ENCODE data around the gene CENPT.
A peak's percentile ranks its signal among the peaks of the same experiment; 100 is the strongest.
"Not testable (repeated sequence)": the region's sequence is repeated elsewhere in the genome, so short reads cannot be mapped to it uniquely, and the experiment has no call there.

Gene CENPT

GRCh38 chr16:67874372-67874771 lies 26.9 kb upstream of the CENPT start:
- DNase-seq (ENCODE audit: low read depth): no peak

DNA sequence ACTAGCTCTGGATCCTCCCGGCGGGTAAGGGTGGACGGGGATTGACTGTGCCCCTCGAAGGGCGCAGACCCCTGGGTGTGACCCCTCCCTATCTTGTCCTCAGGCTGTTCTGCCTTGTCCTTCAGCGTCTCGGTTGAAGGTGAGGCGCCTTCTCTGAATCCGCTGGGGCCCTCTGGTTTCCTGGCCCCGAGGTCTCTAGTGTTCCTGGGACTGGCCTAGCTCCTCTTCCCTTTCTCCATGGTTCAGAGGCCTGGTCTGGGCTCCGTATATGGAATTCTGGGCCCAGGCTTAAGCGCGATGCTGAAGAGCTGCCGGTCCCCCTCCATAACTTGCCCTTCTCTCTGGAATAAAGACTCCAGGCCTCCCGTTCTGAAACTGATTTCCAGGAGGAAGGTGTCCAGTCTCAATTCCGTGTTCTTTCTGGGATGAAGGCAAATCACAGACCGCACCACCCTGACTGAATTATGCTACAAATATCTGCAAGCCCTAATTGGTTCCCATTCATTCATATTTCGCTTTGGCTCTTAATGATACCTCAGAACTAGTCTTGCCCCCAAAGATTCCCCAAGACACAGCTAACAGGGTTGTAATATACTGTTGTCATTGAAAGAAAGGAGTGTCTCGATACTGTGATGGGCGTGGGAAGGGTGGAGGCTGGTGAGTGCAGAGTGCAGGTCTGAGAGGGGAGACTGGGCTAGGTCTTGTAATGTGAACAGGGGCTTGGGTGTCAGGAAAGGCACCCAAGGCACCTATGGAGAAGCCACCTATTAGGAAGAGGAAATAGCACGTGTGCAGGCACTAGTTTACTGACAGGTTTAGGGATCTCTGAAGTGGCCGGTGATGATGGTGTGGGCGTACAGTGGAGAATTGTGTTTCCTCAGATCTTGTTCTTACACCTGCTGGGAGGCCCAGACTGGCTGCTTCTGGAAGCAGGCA lies 26.2 kb upstream of the CENPT start:
- no peak for DNase-seq (ENCODE audit: low read depth)

DNA sequence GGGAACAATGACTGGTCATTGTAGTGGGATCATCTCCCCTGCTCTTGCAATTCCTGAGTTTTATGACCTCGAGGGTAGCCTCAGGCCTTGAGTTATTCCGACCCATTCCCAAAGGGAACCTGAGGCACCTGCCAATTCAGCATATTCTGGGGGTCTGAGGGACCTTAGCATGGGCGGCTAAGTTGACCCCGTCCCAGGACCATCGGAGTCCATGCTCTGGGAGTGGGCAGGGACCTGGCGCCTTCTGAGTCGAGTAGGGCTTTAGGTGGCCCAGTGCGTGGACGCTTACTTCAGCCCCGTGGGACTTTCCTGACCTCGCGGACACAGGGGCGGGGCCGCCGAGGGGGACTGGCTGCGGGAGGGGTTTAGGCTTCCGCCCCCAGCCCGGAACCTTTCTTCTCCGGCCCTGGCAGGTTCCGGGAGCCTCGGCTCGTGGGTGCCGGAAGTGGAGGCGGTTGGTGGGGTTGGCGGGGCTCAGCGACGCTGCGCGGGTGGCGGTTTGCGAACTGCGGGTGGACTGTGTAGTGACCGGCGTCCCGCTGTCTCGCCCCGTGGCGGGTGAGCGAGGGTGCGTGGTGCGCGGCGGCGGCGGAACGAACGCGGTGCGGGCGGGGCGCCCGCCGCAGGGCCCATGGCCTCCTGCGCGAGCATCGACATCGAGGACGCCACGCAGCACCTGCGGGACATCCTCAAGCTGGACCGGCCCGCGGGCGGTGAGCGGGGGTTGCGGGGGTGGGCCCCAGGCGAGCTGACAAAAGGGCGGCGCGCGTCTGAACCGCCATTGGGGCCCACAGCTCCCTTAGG lies 25.3 kb upstream of the CENPT start, which contains the start of gene EDC4:
Gene EDC4, plus strand, starts transcription at position 422 of the 804 bp plus-strand sequence. Its CDS starts 210 bp downstream, at position 632.
- peak; percentile 82 for DNase-seq (ENCODE audit: low read depth)

GRCh38 chr16:67872131-67872630 lies 24.7 kb upstream of the CENPT start:
- DNase-seq (ENCODE audit: low read depth): no peak

DNA sequence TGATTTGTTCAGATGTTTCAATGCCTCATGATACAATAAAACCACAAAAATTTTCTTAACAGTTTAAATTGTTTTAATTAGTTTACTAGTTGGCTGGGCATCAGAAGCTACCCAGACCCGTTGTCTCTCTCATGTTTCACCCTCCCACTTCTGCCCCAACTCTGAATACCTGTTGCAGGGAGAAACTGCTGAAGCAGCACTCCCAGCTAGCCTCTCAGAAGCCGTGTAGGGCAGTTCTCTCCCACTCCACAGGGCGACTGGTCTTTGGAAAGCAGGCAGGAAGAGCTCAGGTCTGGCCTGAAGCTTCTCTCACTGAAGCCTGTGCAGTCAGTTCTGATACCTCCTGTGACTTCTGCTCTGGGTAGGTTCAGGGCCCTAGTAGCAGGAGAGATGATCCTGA lies 23.8 kb upstream of the CENPT start:
- no peak for DNase-seq (ENCODE audit: low read depth)

GRCh38 chr16:67869653-67870052 lies 22.2 kb upstream of the CENPT start:
- no peak for DNase-seq (ENCODE audit: low read depth)

DNA sequence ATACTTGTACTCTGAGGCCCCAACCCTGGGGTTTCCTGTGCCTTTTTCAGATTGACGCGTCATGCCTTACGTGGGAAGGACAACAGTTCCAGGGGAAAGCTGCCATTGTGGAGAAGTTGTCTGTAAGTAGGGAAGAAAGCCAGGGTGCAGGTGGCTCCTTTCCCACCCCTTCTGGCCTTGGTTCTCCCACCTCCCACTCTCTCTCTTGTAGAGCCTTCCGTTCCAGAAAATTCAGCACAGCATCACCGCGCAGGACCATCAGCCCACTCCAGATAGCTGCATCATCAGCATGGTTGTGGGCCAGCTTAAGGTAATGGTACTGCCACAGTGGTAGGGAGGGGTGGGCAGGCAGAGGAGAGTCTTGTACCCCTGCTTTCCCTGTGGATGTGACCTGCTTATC lies 20.8 kb upstream of the CENPT start:
- DNase-seq (ENCODE audit: low read depth): no peak

GRCh38 chr16:67865318-67865717 lies 17.8 kb upstream of the CENPT start:
- no peak for DNase-seq (ENCODE audit: low read depth)

GRCh38 chr16:67864594-67864993 lies 17.1 kb upstream of the CENPT start:
- DNase-seq (ENCODE audit: low read depth): no peak

- DNase-seq (ENCODE audit: low read depth): not testable (repeated sequence)
Measured at GRCh38 chr16:67864044-67864443, 16.6 kb upstream of the CENPT start.

DNA sequence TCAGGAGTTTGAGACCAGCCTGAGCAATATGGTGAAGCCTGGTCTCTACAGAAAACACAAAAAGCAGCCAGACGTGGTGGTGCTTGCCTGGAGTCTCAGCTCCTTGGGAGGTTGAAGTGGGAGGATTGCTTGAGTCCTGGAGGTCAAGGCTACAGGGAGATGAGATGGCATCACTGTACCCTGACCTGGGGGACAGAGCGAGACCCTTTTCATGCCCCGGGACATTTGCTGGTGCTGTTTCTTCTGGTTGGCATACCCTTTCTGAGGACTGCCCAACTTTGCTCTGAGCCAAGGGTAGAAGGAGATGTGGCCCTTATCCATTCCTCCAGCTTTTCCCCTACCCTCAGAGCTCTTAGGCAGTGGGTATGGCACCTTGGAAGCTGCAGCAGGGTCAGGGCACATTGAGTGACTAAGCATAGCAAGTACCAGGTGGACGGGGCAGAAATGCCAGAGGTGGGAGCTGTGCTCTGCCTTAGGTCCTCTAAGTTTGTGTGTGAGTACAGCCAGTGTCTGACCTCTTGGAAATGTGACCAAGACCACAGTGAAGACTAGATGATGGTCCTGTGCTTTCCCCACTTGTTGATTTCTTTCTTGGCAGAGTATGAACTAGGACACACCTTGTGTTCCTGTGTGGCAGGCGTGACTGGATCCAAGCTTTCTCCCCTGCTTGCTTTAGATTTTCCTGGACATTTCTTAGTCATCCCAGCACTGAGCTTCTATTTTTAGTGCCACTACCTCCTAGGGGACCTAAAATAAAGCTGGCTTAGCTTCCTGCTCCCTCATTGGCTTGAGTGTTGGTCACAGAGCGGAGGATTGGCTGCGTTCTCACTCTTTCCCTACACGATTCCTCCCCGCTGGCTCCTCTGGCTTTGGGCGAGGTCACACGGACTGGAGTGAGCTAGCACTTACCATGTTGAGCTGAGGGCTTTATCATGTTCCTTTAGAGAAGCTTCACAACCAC lies 15.4 kb upstream of the CENPT start:
- no peak for DNase-seq (ENCODE audit: low read depth)

GRCh38 chr16:67861877-67862276 lies 14.4 kb upstream of the CENPT start:
- DNase-seq (ENCODE audit: low read depth): no peak

- no peak for DNase-seq (ENCODE audit: low read depth)
Measured at GRCh38 chr16:67860589-67861398, 13.3 kb upstream of the CENPT start.

DNA sequence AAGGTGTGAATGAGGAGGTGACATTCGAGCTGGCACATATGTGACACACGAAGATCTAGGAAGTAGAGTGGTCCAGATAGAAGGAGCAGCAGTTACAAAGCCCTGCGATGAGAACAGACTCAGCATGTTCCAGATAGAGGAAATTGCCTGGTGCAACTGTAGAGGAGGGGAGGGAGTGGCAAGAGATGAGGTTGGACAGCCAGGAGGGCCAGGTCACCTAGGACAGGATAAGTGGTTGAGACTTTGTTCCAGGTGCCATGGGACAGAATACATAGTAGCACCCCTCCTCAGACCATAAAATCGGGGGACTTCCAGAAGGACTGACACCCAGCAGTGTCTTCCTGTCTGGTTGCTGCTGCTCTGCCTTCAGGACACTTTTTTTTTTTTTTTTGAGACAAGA lies 11.0 kb upstream of the CENPT start:
- DNase-seq (ENCODE audit: low read depth): no peak

DNA sequence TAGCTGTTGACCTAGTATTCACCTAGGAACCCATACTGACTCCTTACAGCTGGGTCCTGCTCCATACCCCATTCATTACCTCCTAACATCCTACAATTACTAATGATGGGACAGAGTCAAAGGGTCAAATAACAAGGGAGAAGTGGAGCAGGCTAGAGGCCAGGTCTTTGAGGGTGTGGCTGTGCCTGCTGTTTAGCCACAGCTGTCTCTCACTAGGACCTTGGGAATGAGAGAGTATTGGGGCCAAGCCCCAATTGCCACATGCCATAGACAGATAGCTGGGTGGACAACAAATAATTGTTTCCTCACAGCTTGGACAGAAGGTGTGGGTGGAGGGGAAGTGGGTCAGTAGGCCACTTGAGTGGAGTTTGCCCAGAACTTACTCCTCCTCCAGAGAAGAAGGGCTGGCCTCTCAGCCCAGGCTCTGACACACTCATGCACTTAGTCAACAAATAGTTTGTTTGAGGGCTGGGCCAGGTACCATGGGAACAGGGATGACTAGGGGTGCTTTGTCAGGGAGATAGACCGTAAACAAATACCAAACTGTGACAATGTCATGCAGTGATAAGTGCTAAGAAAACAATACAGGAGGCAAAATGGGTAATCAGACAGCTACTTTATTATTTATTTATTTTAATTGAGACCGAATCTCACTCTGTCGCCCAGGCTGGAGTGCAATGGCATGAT lies 10.2 kb upstream of the CENPT start:
- peak; percentile 25 for DNase-seq (ENCODE audit: low read depth)

DNA sequence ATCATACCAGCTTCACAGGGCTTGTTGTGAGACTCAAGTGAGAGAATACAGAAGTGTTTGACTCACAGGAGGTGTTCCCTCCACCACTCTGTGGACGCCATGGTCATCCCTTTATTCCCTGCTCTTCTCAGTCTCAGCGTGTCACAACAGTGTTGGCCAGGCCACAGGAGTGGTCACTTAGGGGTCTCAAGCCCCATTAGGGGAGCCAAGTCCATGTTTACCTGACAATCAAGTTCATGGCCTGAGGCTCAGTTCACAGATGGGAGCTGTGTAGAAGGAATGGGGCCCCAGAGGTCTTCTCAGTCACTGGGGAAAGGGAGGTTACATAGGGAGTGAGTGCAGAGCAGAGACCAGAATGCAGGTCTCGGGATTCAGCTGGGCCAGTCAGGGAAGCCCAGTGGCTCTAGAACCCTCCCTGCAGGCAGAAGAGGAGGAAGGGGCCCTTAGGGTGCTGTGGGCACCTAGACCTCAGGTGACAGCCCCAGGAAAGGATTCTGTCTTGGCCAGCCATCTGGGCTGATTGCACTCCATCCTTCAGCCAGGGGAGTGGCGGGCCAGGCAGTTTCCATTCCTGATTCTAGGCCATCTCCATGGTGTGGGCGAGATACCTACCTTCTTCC lies 9.5 kb upstream of the CENPT start:
- no peak for DNase-seq (ENCODE audit: low read depth)

- no peak for DNase-seq (ENCODE audit: low read depth)
Measured at GRCh38 chr16:67855789-67856188, 8.3 kb upstream of the CENPT start.

DNA sequence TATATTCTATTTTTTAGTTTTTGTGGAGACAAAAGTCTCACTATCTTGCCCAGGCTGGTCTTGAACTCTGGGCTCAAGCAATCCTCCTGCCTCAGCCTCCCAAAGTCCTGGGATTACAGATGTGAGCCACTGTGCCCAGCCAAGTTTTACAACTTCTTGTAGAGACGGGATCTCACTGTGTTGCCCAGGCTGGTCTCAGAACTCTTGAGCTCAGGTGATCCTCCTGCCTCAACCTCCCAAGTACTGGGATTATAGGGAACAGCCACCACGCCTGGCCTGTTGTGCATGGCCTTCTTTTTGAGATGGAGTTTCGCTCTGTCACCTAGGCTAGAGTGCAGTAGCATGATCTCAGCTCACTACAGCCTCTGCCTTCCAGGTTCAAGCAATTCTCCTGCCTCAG lies 6.2 kb upstream of the CENPT start:
- no peak for DNase-seq (ENCODE audit: low read depth)

- no peak for DNase-seq (ENCODE audit: low read depth)
Measured at GRCh38 chr16:67848118-67848517, 625 bp upstream of the CENPT start.
